SK-N-MC (cell line): ENCODE results near the gene TMEM101.

Source experiments
- EZH2 ChIP-seq: fragments of 200-600 bp; sonication (generic); IDR thresholded peaks from one replicate; pipeline ENCODE4 v1.6.1; 2017; ENCODE audit warnings: antibody characterized with exemption
- FOXP2 ChIP-seq: optimal IDR thresholded peaks from 2 replicates; pipeline ENCODE3; 2011; ENCODE audit warnings: mild to moderate bottlenecking, moderate library complexity; ENCODE audit not compliant: insufficient read depth; ENCODE audit errors: extremely low read length, control extremely low read depth
- POLR2AphosphoS5 ChIP-seq: IDR thresholded peaks from 2 replicates; pipeline ENCODE4 v1.6.1; 2012; ENCODE audit warnings: mild to moderate bottlenecking, low read depth, low read length, borderline replicate concordance

GRCh38 chr17:44053125-44053872 is 38.5 kb upstream of the TMEM101 start:
- no peak for TF ChIP-seq EZH2
- TF ChIP-seq POLR2AphosphoS5 = no peak
- no peak for TF ChIP-seq FOXP2
